Mucosa of descending colon (tissue), 3 donors: Measurements from ENCODE around the gene BSG. TPM values are rescaled to one million over a fixed set of nuclear protein-coding genes. Genes with fewer than 3 reads are reported as not detected.

Source experiments
- ATAC-seq: fragments of 200-7000 bp; cut with Tn5 transposase; one replicate; pipeline ENCODE4 v1.9.1; 2020; ENCODE audit warnings: mild to moderate bottlenecking, moderate library complexity
- DNase-seq, 3 donors: peaks; one replicate each; pipeline ENCODE4 v3.0.0-alpha.2; 2020
- H3K36me3 ChIP-seq: fragments of 200-600 bp; one replicate; pipeline ENCODE4 v1.8.0; 2021; ENCODE audit warnings: low read depth, mild to moderate bottlenecking
- H3K4me1 ChIP-seq: fragments of 200-600 bp; one replicate; pipeline ENCODE4 v1.8.0; 2021; ENCODE audit warnings: low read depth, mild to moderate bottlenecking
- H3K4me3 ChIP-seq: fragments of 200-600 bp; one replicate; pipeline ENCODE4 v1.8.0; 2021; ENCODE audit warnings: mild to moderate bottlenecking
- H3K9me3 ChIP-seq: fragments of 200-600 bp; one replicate; pipeline ENCODE4 v1.8.0; 2021; ENCODE audit warnings: mild to moderate bottlenecking
- intact Hi-C, 2 donors: fragments of 100-400 bp; cut with DNase I in 1 of 2; cut with micrococcal nuclease in 1 of 2; formaldehyde crosslinking; loops; one replicate each; pipeline versions ENCODE4 v1.11.0 to v1.11.1; 2022; cut with DNase I, micrococcal nuclease
- total RNA-seq, 3 donors: library from RNA; stranded (reverse); fragmentation: NEBNext Ultra II Directional in 2 of 3; extraction: Animal tissue kit (Norgen Biotek cat#: 25700) in 2 of 3; gene quantifications; one replicate each; pipeline versions ENCODE4 v1.2.1 to v1.2.4, GENCODE V29; 2021 to 2023
- TF ChIP-seq, protein P1 (sequence below): fragments of 200-600 bp; IDR thresholded peaks from one replicate; pipeline ENCODE4 v1.8.0; 2022; ENCODE audit warnings: antibody characterized with exemption, mild to moderate bottlenecking
- donor health status: DM: no; HTN: no; CAD: no; lungs with moderate emphysema.
- donor health status: DM: no; HTN: no; CAD: no.
- donor health status: DM: no; HTN: yes; CAD: no.

BSG gene
- total RNA-seq, 3 donors from 2014 or later = 695 to 1,536 (median 896) TPM

GRCh38 chr19:530134-531008 lies 42.0 kb upstream of the BSG start:
- peak in 1 of 3 donors; percentile 59 for DNase-seq
- Histone ChIP-seq H3K4me3 (peak overlapping the region; percentile 71), H3K4me1 (peaks cover 21% of the 10 kb centered on the region), H3K36me3 (no peaks in the 10 kb centered on the region), H3K9me3 (no peaks in the 10 kb centered on the region)
- TF ChIP-seq, protein P1, sequence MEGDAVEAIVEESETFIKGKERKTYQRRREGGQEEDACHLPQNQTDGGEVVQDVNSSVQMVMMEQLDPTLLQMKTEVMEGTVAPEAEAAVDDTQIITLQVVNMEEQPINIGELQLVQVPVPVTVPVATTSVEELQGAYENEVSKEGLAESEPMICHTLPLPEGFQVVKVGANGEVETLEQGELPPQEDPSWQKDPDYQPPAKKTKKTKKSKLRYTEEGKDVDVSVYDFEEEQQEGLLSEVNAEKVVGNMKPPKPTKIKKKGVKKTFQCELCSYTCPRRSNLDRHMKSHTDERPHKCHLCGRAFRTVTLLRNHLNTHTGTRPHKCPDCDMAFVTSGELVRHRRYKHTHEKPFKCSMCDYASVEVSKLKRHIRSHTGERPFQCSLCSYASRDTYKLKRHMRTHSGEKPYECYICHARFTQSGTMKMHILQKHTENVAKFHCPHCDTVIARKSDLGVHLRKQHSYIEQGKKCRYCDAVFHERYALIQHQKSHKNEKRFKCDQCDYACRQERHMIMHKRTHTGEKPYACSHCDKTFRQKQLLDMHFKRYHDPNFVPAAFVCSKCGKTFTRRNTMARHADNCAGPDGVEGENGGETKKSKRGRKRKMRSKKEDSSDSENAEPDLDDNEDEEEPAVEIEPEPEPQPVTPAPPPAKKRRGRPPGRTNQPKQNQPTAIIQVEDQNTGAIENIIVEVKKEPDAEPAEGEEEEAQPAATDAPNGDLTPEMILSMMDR = no peak
- intact Hi-C loops = no loop called here
- peak; percentile 37 for ATAC-seq

- intact Hi-C loops = no loop called here
- DNase-seq = peak; percentile 82 to 94 (median 89)
- ATAC-seq = peak; percentile 88
- peak overlapping the region; percentile 71 for H3K4me3 ChIP-seq
- TF ChIP-seq, protein P1 = no peak
- H3K9me3 ChIP-seq = no peaks in the 10 kb centered on the region
- no peaks in the 10 kb centered on the region for H3K36me3 ChIP-seq
- H3K4me1 ChIP-seq = peaks cover 21% of the 10 kb centered on the region
These were observed 41.2 kb upstream of the BSG start for GRCh38 chr19:531009-531752.

DNA sequence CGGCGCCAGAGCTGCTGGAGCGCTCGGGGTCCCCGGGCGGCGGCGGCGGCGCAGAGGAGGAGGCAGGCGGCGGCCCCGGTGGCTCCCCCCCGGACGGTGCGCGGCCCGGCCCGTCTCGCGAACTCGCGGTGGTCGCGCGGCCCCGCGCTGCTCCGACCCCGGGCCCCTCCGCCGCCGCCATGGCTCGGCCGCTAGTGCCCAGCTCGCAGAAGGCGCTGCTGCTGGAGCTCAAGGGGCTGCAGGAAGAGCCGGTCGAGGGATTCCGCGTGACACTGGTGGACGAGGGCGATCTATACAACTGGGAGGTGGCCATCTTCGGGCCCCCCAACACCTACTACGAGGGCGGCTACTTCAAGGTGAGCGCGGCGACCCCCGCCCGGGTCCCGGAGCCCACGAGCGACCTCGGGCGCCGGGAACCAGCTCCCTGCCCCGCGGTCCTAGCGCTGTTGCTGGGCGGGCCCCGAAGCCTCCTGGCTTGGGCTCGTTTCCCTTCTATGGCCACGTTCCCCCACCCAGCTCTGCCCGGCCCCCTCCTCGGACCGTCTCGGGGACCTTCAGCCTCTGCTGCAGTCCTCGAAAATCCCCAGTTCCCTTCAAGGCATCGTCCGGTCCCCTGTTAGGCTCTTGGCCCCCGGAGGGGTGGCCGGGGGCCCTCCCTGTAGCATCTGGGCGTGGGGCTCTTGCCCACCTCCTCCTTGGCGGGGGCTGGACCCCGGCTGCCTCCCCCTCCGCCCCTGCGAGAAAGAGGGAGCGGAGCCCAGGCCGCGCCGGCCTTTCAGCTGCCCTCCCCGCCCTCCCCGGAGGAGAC lies 40.4 kb upstream of the BSG start, which contains the start of gene CDC34:
TSS of gene CDC34 (plus strand) at position 8 of the 808 bp plus-strand sequence. CDS start at position 180, 172 bp downstream.
- Histone ChIP-seq H3K4me3 (peak within 1 kb of the TSS; percentile 71), H3K36me3 (peaks cover 7% of the 10 kb centered on the region), H3K4me1 (peaks cover 21% of the 10 kb centered on the region), H3K9me3 (no peaks in the 10 kb centered on the region)
- intact Hi-C loops = no loop called here
- ATAC-seq (peak; percentile 3), DNase-seq (peak in 1 of 3 donors; percentile 61)
- TF ChIP-seq, protein P1 = no peak

GRCh38 chr19:532561-533363 lies 39.6 kb upstream of the BSG start:
- peaks cover 21% of the 10 kb centered on the region for H3K4me1 ChIP-seq
- intact Hi-C loops = no loop called here
- peak; percentile 31 for ATAC-seq
- H3K4me3 ChIP-seq = peak overlapping the region; percentile 71
- H3K36me3 ChIP-seq = peaks cover 9% of the 10 kb centered on the region
- TF ChIP-seq, protein P1 = peak; percentile 10
- DNase-seq = peak; percentile 67 to 74 (median 67)
- no peaks in the 10 kb centered on the region for H3K9me3 ChIP-seq
